Bronchial epithelial cell (primary cell): Measurements from ENCODE around the gene CD46. TPM values are rescaled to one million over a fixed set of nuclear protein-coding genes. Genes with fewer than 3 reads are reported as not detected.

Experiments
- DNase-seq: peaks from one replicate; pipeline ENCODE4 v3.0.0-alpha.2; 2010; ENCODE audit warnings: low read depth
- FAIRE-seq: peaks from 2 replicates; lab custom pipeline; 2011; peaks lifted over from hg19 to GRCh38; lab: Jason Lieb, UNC
- H3K27me3 ChIP-seq: 2 replicates; pipeline ENCODE4 v1.5.1; 2011; ENCODE audit warnings: low read length; ENCODE audit not compliant: control insufficient read depth, insufficient read depth
- H3K36me3 ChIP-seq: 2 replicates; pipeline ENCODE4 v1.5.1; 2011; ENCODE audit warnings: low read length; ENCODE audit not compliant: control insufficient read depth, insufficient read depth
- H3K4me3 ChIP-seq: 2 replicates; pipeline ENCODE4 v1.5.1; 2011; ENCODE audit warnings: mild to moderate bottlenecking, low read depth, low read length, control low read depth
- CTCF ChIP-seq: IDR thresholded peaks from 2 replicates; pipeline ENCODE4 v1.5.1; 2011; ENCODE audit warnings: mild to moderate bottlenecking, moderate library complexity, low read length, control low read depth, inconsistent platforms; ENCODE audit not compliant: insufficient read depth, severe bottlenecking
- total RNA-seq: library from RNA; depleted of rRNA; stranded (reverse); fragments of >200 nt; gene quantifications from 2 replicates; pipeline ENCODE4 v1.2.1, GENCODE V29; 2014

CD46 gene
- total RNA-seq, 1 donor from 2014 or later, result 128 TPM

- no peak for TF ChIP-seq CTCF
- no peak for FAIRE-seq
- Histone ChIP-seq H3K27me3 (no peaks in the 10 kb centered on the region), H3K36me3 (peaks cover 32% of the 10 kb centered on the region), H3K4me3 (no peak overlapping the region)
- DNase-seq, result no peak
Observed at GRCh38 chr1:207814469-207814868, 62.6 kb downstream of the CD46 start.

DNA sequence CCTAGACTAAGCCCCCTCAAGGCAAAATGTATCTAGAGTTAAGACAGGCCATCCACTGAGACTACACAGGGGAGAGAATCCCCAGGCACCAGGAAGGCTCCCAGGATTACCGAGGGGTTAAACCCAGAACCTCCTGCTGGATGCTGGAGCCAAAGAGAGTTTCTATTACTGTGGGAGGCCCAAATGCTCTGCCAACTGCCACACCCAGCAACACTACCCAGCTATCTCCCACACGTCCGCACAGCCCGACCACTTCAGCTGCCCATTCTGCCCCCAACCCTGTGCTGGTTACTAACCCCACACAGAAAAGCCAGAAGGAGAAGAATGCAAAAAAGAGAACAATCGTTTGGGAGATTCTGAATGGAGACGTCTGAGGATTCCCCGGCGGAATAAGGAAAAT lies 63.6 kb downstream of the CD46 start:
- no peaks in the 10 kb centered on the region for H3K27me3 ChIP-seq
- no peak for TF ChIP-seq CTCF
- FAIRE-seq (no peak), DNase-seq (no peak)
- H3K36me3 ChIP-seq, result peaks cover 31% of the 10 kb centered on the region
- no peak overlapping the region for H3K4me3 ChIP-seq

DNA sequence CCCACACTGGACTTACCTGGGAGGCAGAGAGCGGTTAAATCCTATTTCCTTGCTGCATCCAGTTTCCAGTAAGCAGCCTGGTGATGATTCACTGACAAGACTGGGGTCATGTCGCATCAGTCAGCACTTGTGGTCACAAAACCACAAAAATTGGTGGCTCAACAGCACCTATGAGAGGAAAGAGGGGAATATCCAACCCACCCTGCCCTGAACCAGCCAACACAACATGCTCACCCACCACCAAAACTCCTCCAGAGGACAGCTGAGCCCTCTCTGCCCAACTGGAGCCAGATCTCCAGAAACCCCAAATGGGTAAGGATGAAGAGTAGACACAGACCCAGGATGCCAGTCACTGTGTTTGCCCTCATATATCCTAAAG lies 64.0 kb downstream of the CD46 start:
- peaks cover 33% of the 10 kb centered on the region for H3K36me3 ChIP-seq
- TF ChIP-seq CTCF, result no peak

GRCh38 chr1:207817166-207817565 lies 65.3 kb downstream of the CD46 start:
- DNase-seq (no peak), FAIRE-seq (no peak)

More for the DNA sequence above, 64.0 kb downstream of the CD46 start:
- DNase-seq, result peak; percentile 74
- H3K4me3 ChIP-seq, result no peak overlapping the region
- H3K27me3 ChIP-seq, result no peaks in the 10 kb centered on the region
- no peak for FAIRE-seq

DNA sequence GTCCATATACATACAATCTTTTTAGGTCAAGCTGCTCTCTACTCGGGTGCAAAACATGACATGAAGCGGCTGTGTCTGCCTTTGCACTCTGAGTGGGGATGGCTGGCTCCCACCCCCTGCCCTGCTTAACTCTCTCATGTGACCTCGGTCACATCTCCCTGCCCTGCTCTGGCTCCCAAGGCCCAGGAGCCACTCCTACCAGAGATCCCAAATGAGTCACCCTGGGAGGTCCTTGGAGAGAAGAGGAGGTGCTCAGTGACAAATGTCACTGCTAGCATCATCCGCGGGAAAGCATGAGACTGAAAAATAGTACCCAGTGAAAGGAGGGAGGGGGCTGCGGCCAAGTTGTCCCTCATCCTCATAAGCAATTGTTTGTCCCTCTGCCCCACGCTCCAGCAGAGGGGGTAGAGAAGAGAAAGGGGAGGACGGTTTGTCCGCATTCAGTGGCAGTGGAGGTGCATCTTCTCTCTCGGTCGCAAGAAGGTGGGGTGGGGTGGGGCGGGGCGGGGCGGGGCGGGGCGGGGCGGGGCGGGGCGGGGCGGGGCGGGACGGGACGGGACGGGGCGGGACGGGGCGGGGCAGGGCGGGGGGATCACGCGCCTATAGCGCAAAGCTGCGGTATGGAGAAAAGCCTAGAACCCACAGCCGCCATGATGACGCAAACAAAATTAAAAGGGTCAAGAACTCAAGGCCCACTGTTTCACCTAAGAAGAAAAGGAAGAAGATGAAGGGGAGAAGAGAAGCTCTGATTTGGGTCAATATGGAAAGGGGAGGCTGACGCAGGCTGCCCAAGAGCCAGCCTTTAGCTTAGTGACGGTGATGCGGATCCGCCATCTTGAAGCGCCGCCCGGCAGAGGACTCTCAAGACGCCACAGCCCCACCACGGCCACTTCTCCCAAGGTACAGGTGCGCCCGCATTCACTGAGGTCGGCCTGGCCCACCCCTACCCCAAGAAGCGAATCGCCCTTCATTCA lies 66.2 kb downstream of the CD46 start:
- Histone ChIP-seq H3K36me3 (peaks cover 30% of the 10 kb centered on the region), H3K27me3 (no peaks in the 10 kb centered on the region), H3K4me3 (no peak overlapping the region)
- TF ChIP-seq CTCF, result no peak
- DNase-seq, result no peak
- FAIRE-seq, result no peak

More at GRCh38 chr1:207817166-207817565, 65.3 kb downstream of the CD46 start:
- no peak for TF ChIP-seq CTCF
- H3K4me3 ChIP-seq, result no peak overlapping the region
- no peaks in the 10 kb centered on the region for H3K27me3 ChIP-seq
- peaks cover 35% of the 10 kb centered on the region for H3K36me3 ChIP-seq
